22Rv1 (cell line): ENCODE results near the gene PLOD3.

Experiments used
- H3K27ac ChIP-seq: fragments of 450-650 bp; 2 replicates; pipeline ENCODE4 v1.5.1; 2017
- CTCF ChIP-seq: fragments of 450-650 bp; IDR thresholded peaks from 2 replicates; pipeline ENCODE4 v1.5.1; 2017; ENCODE audit warnings: mild to moderate bottlenecking
- ZFX ChIP-seq: fragments of 450-650 bp; IDR thresholded peaks from 2 replicates; pipeline ENCODE4 v1.6.1; 2017; ENCODE audit warnings: antibody characterized with exemption, borderline replicate concordance

The PLOD3 gene

GRCh38 chr7:101180130-101180755 is 37.1 kb downstream of the PLOD3 start, which contains the start of gene NAT16:
Gene NAT16, minus strand, starts transcription at chr7:101180293. Its CDS starts 5,486 bp downstream, at chr7:101174807.
- no peak within 1 kb of the TSS for H3K27ac ChIP-seq
- TF ChIP-seq CTCF (no peak), ZFX (no peak)

GRCh38 chr7:101179713-101180112 is 37.7 kb downstream of the PLOD3 start:
- H3K27ac ChIP-seq: no peak overlapping the region
- TF ChIP-seq CTCF: no peak

GRCh38 chr7:101179117-101179516 is 38.3 kb downstream of the PLOD3 start:
- no peak overlapping the region for H3K27ac ChIP-seq
- TF ChIP-seq ZFX: no peak
- TF ChIP-seq CTCF: no peak

- TF ChIP-seq CTCF (no peak), ZFX (no peak)
- no peak overlapping the region for H3K27ac ChIP-seq
Measured at GRCh38 chr7:101177644-101178043, 39.7 kb downstream of the PLOD3 start.

GRCh38 chr7:101175664-101176063 is 41.7 kb downstream of the PLOD3 start:
- TF ChIP-seq ZFX: no peak
- TF ChIP-seq CTCF: no peak
- no peak overlapping the region for H3K27ac ChIP-seq

GRCh38 chr7:101174322-101174854 is 43.0 kb downstream of the PLOD3 start:
- peak overlapping the region; percentile 86 for H3K27ac ChIP-seq
- TF ChIP-seq CTCF: no peak
- TF ChIP-seq ZFX: no peak

GRCh38 chr7:101173752-101174244 is 43.6 kb downstream of the PLOD3 start:
- peak overlapping the region; percentile 86 for H3K27ac ChIP-seq
- no peak for TF ChIP-seq CTCF
- TF ChIP-seq ZFX: no peak
